ENCODE data around the gene GABRB2.
A peak's percentile ranks its signal among the peaks of the same experiment; 100 is the strongest.

Gene GABRB2

DNA sequence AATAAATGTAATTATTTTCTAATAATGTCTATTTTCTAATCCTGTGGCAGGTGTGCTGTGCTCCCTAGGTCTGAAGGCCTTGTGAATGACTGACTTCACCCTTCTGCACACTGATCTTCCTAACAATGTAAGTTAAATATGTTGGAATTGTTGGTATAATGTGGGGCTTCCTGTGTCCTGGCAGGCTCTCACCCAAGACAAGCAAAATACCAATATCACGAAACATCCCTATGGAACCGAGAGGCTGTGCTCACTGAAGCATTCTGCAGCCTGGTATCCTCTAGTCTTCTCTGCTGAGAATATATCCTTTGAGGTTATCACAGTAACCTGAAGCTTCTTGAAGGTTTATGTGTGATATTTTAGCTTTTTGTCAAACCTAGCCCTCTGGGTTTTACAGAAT is 159.4 kb downstream of the GABRB2 start:
- Histone ChIP-seq H3K56ac (ENCODE audit: low read length) (no peak overlapping the region), H3K4me2 (ENCODE audit: low read length) (no peak overlapping the region), H2BK120ac (ENCODE audit: low read depth, low read length) (no peak overlapping the region), H2BK15ac (replicated peaks; ENCODE audit: low read depth) (no peak overlapping the region), H3K4me1 (ENCODE audit: control insufficient read depth, low read depth, low read length) (no peaks in the 10 kb centered on the region), H4K5ac (ENCODE audit: low read length) (no peak overlapping the region), H3K4ac (ENCODE audit: low read depth, low read length) (no peak overlapping the region), H3K9ac (ENCODE audit: low read length) (no peak overlapping the region), H3K79me1 (ENCODE audit: low read length) (no peaks in the 10 kb centered on the region), H3K23ac (ENCODE audit: low read length) (no peak overlapping the region), H3K27me3 (ENCODE audit: insufficient read depth, low read length, poor library complexity) (no peaks in the 10 kb centered on the region), H3K36me3 (ENCODE audit: control insufficient read depth, insufficient read depth, low read length) (no peaks in the 10 kb centered on the region), H2BK5ac (ENCODE audit: low read length) (no peak overlapping the region), H3K79me2 (ENCODE audit: control insufficient read depth, insufficient read depth, low read length) (no peaks in the 10 kb centered on the region), H3K27ac (ENCODE audit: low read depth, low read length) (no peak overlapping the region), H3K18ac (ENCODE audit: low read length) (no peak overlapping the region), H4K8ac (ENCODE audit: low read depth, low read length) (no peak overlapping the region), H2AK5ac (ENCODE audit: low read length) (no peak overlapping the region), H3K4me3 (ENCODE audit: low read length) (no peak overlapping the region)
- WGBS (ENCODE audit: extremely low coverage, insufficient coverage, low lambda C conversion rate): no CpG with 5 or more reads among the region's 2 CpGs
- DNase-seq: no peak

DNA sequence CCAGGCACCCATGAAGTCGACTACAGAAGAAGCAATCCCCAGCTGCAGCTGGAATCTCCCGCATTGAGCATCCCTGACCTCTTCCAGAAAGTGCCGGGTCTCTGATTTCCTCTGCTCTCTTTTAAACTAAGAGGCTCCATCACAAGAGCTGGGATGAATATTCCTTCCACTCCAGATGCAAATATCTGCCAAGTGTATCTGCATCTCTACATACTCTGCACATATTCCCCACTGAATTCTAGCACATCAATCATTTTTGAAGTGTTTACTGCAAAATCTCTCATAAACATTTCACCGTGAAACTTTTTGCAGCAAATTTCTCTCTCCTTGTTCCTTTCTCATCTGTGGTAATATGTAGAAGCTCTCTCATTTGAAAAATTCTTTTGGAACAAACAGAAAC is 161.5 kb downstream of the GABRB2 start:
- no peaks in the 10 kb centered on the region for H3K4me1 ChIP-seq (ENCODE audit: control insufficient read depth, low read depth, low read length)
- no peak overlapping the region for H3K9ac ChIP-seq (ENCODE audit: low read length)
- WGBS (ENCODE audit: extremely low coverage, insufficient coverage, low lambda C conversion rate): no CpG with 5 or more reads among the region's 4 CpGs
- no peaks in the 10 kb centered on the region for H3K36me3 ChIP-seq (ENCODE audit: control insufficient read depth, insufficient read depth, low read length)
- H3K56ac ChIP-seq (ENCODE audit: low read length): no peak overlapping the region
- H3K4me3 ChIP-seq (ENCODE audit: low read length): no peak overlapping the region
- no peaks in the 10 kb centered on the region for H3K79me2 ChIP-seq (ENCODE audit: control insufficient read depth, insufficient read depth, low read length)
- H3K4me2 ChIP-seq (ENCODE audit: low read length): no peak overlapping the region
- no peak overlapping the region for H4K5ac ChIP-seq (ENCODE audit: low read length)
- H2BK5ac ChIP-seq (ENCODE audit: low read length): no peak overlapping the region
- H3K23ac ChIP-seq (ENCODE audit: low read length): no peak overlapping the region
- H4K8ac ChIP-seq (ENCODE audit: low read depth, low read length): no peak overlapping the region
- H2AK5ac ChIP-seq (ENCODE audit: low read length): no peak overlapping the region
- no peak overlapping the region for H2BK120ac ChIP-seq (ENCODE audit: low read depth, low read length)
- no peak overlapping the region for H2BK15ac ChIP-seq (replicated peaks; ENCODE audit: low read depth)
- H3K4ac ChIP-seq (ENCODE audit: low read depth, low read length): no peak overlapping the region
- H3K27ac ChIP-seq (ENCODE audit: low read depth, low read length): no peak overlapping the region
- no peak for DNase-seq
- H3K18ac ChIP-seq (ENCODE audit: low read length): peak overlapping the region; percentile 68
- no peaks in the 10 kb centered on the region for H3K79me1 ChIP-seq (ENCODE audit: low read length)
- no peaks in the 10 kb centered on the region for H3K27me3 ChIP-seq (ENCODE audit: insufficient read depth, low read length, poor library complexity)

DNA sequence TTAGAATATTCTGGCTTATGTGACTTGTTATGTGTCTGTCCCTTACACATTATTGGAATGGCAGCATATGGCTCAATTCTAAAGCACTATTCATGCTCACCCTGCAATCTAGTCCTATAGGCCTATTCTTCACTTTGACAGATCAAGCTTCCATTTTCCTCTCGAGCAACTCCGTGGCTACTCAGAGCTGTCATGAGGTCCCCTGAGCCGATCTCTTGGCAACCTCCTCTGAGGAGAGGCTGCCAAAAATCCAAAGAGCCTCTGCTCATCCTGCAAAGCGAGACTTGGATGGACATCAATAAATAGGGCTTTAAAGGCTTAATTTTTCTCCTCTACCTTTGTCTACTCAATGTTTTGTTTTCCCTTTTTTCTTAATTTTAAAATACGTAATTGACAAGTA is 163.8 kb downstream of the GABRB2 start:
- Histone ChIP-seq H3K4ac (ENCODE audit: low read depth, low read length) (no peak overlapping the region), H3K56ac (ENCODE audit: low read length) (no peak overlapping the region), H3K4me1 (ENCODE audit: control insufficient read depth, low read depth, low read length) (no peaks in the 10 kb centered on the region), H2BK5ac (ENCODE audit: low read length) (no peak overlapping the region), H2AK5ac (ENCODE audit: low read length) (no peak overlapping the region), H3K27me3 (ENCODE audit: insufficient read depth, low read length, poor library complexity) (no peaks in the 10 kb centered on the region), H4K8ac (ENCODE audit: low read depth, low read length) (no peak overlapping the region), H3K36me3 (ENCODE audit: control insufficient read depth, insufficient read depth, low read length) (no peaks in the 10 kb centered on the region), H3K18ac (ENCODE audit: low read length) (peak overlapping the region; percentile 11), H2BK15ac (replicated peaks; ENCODE audit: low read depth) (no peak overlapping the region), H4K5ac (ENCODE audit: low read length) (no peak overlapping the region), H3K9ac (ENCODE audit: low read length) (no peak overlapping the region), H3K79me1 (ENCODE audit: low read length) (no peaks in the 10 kb centered on the region), H2BK120ac (ENCODE audit: low read depth, low read length) (no peak overlapping the region), H3K79me2 (ENCODE audit: control insufficient read depth, insufficient read depth, low read length) (no peaks in the 10 kb centered on the region), H3K4me3 (ENCODE audit: low read length) (no peak overlapping the region), H3K4me2 (ENCODE audit: low read length) (no peak overlapping the region), H3K23ac (ENCODE audit: low read length) (no peak overlapping the region), H3K27ac (ENCODE audit: low read depth, low read length) (peak overlapping the region; percentile 11)
- DNase-seq: no peak
- WGBS (ENCODE audit: extremely low coverage, insufficient coverage, low lambda C conversion rate): no CpG with 5 or more reads among the region's 5 CpGs

DNA sequence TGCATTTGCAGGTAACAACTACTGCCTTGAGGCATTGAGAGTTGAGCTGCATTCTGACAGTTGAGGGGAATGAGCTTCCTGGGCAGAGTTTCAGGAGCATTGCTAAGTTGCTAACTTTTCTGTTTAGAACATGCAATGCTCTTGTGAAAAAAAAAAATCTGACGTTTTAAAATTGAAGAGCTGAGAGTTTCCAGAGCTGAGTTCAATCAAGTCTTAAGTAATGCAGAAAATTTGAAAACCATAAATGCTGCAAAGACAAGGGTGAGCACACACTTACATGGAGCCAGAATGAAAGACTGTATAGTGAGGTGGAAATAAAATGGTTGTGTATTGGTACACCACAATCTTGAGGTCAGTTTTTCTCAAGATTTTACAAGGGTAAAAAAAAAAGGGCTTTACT is 166.0 kb downstream of the GABRB2 start:
- H2BK15ac ChIP-seq (replicated peaks; ENCODE audit: low read depth): no peak overlapping the region
- no peak overlapping the region for H3K4me2 ChIP-seq (ENCODE audit: low read length)
- H3K23ac ChIP-seq (ENCODE audit: low read length): no peak overlapping the region
- H3K4me3 ChIP-seq (ENCODE audit: low read length): no peak overlapping the region
- H3K18ac ChIP-seq (ENCODE audit: low read length): no peak overlapping the region
- H3K4ac ChIP-seq (ENCODE audit: low read depth, low read length): no peak overlapping the region
- no peaks in the 10 kb centered on the region for H3K4me1 ChIP-seq (ENCODE audit: control insufficient read depth, low read depth, low read length)
- DNase-seq: no peak
- no peaks in the 10 kb centered on the region for H3K79me2 ChIP-seq (ENCODE audit: control insufficient read depth, insufficient read depth, low read length)
- no peak overlapping the region for H3K56ac ChIP-seq (ENCODE audit: low read length)
- no peak overlapping the region for H3K9ac ChIP-seq (ENCODE audit: low read length)
- no peak overlapping the region for H2AK5ac ChIP-seq (ENCODE audit: low read length)
- no peak overlapping the region for H3K27ac ChIP-seq (ENCODE audit: low read depth, low read length)
- no peak overlapping the region for H4K5ac ChIP-seq (ENCODE audit: low read length)
- WGBS (ENCODE audit: extremely low coverage, insufficient coverage, low lambda C conversion rate): no CpG with 5 or more reads among the region's 1 CpG
- no peak overlapping the region for H4K8ac ChIP-seq (ENCODE audit: low read depth, low read length)
- H3K79me1 ChIP-seq (ENCODE audit: low read length): no peaks in the 10 kb centered on the region
- H2BK5ac ChIP-seq (ENCODE audit: low read length): no peak overlapping the region
- no peaks in the 10 kb centered on the region for H3K27me3 ChIP-seq (ENCODE audit: insufficient read depth, low read length, poor library complexity)
- H3K36me3 ChIP-seq (ENCODE audit: control insufficient read depth, insufficient read depth, low read length): no peaks in the 10 kb centered on the region
- H2BK120ac ChIP-seq (ENCODE audit: low read depth, low read length): no peak overlapping the region

DNA sequence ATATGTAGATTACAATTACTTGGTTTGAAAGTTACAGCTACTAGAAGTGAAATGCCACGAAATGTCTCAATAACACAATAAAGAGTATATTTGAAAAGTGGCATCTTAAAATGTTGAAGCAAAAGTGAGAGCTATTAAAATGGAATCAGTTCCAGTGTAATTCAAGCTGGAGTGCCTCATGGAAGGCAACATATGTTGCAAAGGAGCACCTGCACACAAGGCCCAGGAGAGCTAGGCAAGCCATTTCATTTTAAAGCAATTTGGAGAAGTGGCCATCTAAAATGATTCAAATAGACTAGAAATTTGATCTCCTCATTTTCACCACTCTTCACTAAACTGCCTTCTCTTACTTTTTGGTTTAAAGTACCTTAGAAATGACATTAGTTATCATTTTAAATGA is 167.8 kb downstream of the GABRB2 start:
- H3K4me1 ChIP-seq (ENCODE audit: control insufficient read depth, low read depth, low read length): no peaks in the 10 kb centered on the region
- H3K23ac ChIP-seq (ENCODE audit: low read length): no peak overlapping the region
- no peak overlapping the region for H3K56ac ChIP-seq (ENCODE audit: low read length)
- H2BK15ac ChIP-seq (replicated peaks; ENCODE audit: low read depth): no peak overlapping the region
- H3K27ac ChIP-seq (ENCODE audit: low read depth, low read length): no peak overlapping the region
- H3K79me1 ChIP-seq (ENCODE audit: low read length): no peaks in the 10 kb centered on the region
- H3K79me2 ChIP-seq (ENCODE audit: control insufficient read depth, insufficient read depth, low read length): no peaks in the 10 kb centered on the region
- H3K4me2 ChIP-seq (ENCODE audit: low read length): no peak overlapping the region
- no peak overlapping the region for H3K9ac ChIP-seq (ENCODE audit: low read length)
- no peak overlapping the region for H3K4ac ChIP-seq (ENCODE audit: low read depth, low read length)
- no peak overlapping the region for H4K5ac ChIP-seq (ENCODE audit: low read length)
- WGBS (ENCODE audit: extremely low coverage, insufficient coverage, low lambda C conversion rate): no CpG with 5 or more reads among the region's 1 CpG
- H3K4me3 ChIP-seq (ENCODE audit: low read length): no peak overlapping the region
- no peak overlapping the region for H4K8ac ChIP-seq (ENCODE audit: low read depth, low read length)
- no peaks in the 10 kb centered on the region for H3K36me3 ChIP-seq (ENCODE audit: control insufficient read depth, insufficient read depth, low read length)
- no peak overlapping the region for H3K18ac ChIP-seq (ENCODE audit: low read length)
- no peaks in the 10 kb centered on the region for H3K27me3 ChIP-seq (ENCODE audit: insufficient read depth, low read length, poor library complexity)
- H2BK120ac ChIP-seq (ENCODE audit: low read depth, low read length): no peak overlapping the region
- H2AK5ac ChIP-seq (ENCODE audit: low read length): no peak overlapping the region
- H2BK5ac ChIP-seq (ENCODE audit: low read length): no peak overlapping the region
- no peak for DNase-seq

DNA sequence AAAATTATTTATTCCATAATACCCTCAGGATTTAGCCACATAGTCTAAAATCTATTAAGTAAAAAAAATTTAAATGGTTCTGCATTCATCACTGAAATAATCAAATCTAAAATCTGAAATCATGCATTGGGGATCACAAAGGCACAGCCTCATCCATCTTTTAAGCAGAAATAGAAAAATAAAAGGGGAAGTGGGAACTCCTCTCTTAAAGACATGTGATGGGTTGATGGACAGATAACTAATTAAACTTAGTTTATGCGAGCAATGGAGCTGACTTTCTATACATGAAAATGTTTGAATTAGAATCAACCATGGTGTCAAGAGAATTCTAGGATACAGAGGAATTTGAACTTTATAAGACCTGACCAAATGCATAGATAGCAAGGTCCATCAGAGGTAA is 170.5 kb downstream of the GABRB2 start:
- H2AK5ac ChIP-seq (ENCODE audit: low read length): no peak overlapping the region
- no peak for DNase-seq
- H3K27ac ChIP-seq (ENCODE audit: low read depth, low read length): no peak overlapping the region
- no peak overlapping the region for H3K9ac ChIP-seq (ENCODE audit: low read length)
- no CpG with 5 or more reads among the region's 1 CpG for WGBS (ENCODE audit: extremely low coverage, insufficient coverage, low lambda C conversion rate)
- no peak overlapping the region for H3K4ac ChIP-seq (ENCODE audit: low read depth, low read length)
- H4K5ac ChIP-seq (ENCODE audit: low read length): no peak overlapping the region
- no peak overlapping the region for H2BK15ac ChIP-seq (replicated peaks; ENCODE audit: low read depth)
- H4K8ac ChIP-seq (ENCODE audit: low read depth, low read length): no peak overlapping the region
- H3K56ac ChIP-seq (ENCODE audit: low read length): no peak overlapping the region
- no peaks in the 10 kb centered on the region for H3K27me3 ChIP-seq (ENCODE audit: insufficient read depth, low read length, poor library complexity)
- H3K4me1 ChIP-seq (ENCODE audit: control insufficient read depth, low read depth, low read length): peaks cover 2% of the 10 kb centered on the region
- no peaks in the 10 kb centered on the region for H3K79me1 ChIP-seq (ENCODE audit: low read length)
- no peak overlapping the region for H3K23ac ChIP-seq (ENCODE audit: low read length)
- no peak overlapping the region for H2BK5ac ChIP-seq (ENCODE audit: low read length)
- no peak overlapping the region for H2BK120ac ChIP-seq (ENCODE audit: low read depth, low read length)
- H3K36me3 ChIP-seq (ENCODE audit: control insufficient read depth, insufficient read depth, low read length): no peaks in the 10 kb centered on the region
- no peaks in the 10 kb centered on the region for H3K79me2 ChIP-seq (ENCODE audit: control insufficient read depth, insufficient read depth, low read length)
- H3K4me3 ChIP-seq (ENCODE audit: low read length): no peak overlapping the region
- H3K4me2 ChIP-seq (ENCODE audit: low read length): no peak overlapping the region
- H3K18ac ChIP-seq (ENCODE audit: low read length): no peak overlapping the region
